NCI-H460 (cell line): ENCODE results near the gene LRRC37A. TPM values are rescaled to one million over a fixed set of nuclear protein-coding genes. Genes with fewer than 3 reads are reported as not detected.
"Not testable (repeated sequence)": the region's sequence is repeated elsewhere in the genome, so short reads cannot be mapped to it uniquely, and the experiment has no call there.

Source experiments
- DNase-seq: peaks from one replicate; pipeline ENCODE4 v3.0.0-alpha.2; 2016; ENCODE audit warnings: low read depth; ENCODE audit errors: extremely low read depth
- small RNA-seq, 2 experiments: library from RNA; depleted of rRNA; stranded (forward); fragments of <200 nt; gene quantifications; one replicate each; pipeline ENCODE3, GENCODE V24; 2014
- total RNA-seq: library from RNA; depleted of rRNA; stranded (reverse); fragments of >200 nt; shearing (Covaris generic); gene quantifications from 2 replicates; pipeline ENCODE4 v1.2.3, GENCODE V29; 2014; rRNA removed

The LRRC37A gene
- total RNA-seq, 1 experiment from 2014 or later, result 1.5 TPM

DNA sequence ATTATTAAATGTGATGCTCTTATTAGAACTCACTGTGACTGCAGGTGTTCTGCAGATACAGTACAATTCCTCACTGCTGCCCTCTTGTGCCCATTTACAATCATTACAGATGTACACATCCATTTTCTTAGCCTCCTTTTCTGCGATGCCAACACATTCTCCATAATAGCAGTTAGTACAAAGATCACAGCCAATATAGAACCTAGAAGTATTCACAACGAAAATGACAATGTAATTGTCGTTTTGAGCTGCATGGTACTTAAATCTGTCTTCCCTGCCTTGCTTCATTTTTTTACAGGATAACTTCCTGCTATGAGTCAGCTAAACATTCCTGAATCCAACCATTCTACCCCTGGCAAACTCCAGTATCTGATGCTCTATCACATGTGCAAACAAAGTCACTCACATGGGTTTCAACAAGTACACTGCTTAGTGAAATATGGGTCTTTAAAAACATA is 8.1 kb upstream of the LRRC37A start:
- peak; percentile 63 for DNase-seq

DNA sequence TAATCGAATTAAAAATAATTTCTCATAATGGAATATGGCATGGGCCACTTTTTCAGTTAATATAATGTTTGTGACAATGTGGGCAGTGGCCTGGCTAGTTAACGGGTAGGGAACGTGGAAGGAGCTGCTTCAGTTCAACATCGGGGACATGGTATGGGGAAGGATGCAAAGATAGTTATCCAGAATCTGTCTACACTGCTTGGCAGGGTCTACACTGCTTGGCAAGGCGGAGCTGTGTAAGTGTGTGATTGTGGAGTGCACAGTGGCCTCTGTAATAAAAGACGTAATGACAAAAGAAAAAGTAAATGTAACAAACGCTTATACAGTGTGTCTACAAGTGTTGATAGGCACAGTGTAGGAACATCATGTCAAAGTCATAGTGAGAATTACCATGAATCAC is 7.3 kb upstream of the LRRC37A start:
- DNase-seq, result not testable (repeated sequence)

DNA sequence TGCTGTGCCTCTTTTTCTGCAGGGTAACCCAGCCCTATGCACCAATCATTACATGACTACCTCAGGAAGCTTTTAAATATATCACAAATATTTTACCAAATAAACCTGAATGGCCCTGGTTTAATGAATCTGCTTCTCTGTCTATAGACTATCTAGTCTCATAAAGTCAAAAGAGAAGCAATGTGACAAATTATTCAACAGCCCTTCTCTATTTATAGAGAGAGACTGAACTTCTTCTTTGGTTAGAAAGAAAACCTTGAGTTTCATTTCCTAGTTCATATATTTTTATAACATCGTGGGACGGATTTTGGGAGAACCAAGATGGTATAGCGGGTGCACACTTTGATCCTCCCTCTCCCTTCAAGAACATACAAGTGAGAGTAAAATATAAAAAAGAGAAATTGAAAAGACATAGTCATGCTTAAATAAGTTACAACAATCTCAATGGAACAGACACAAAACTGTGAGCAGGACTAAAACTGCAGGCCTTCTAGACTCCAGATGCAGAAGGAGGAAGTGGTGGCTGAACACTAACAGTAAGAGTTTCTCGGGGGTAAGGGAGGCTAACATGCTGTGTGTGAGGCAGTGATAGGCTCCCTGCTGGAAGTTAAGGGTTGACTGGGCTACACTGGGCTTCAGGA is 3.9 kb upstream of the LRRC37A start:
- DNase-seq, result not testable (repeated sequence)

DNA sequence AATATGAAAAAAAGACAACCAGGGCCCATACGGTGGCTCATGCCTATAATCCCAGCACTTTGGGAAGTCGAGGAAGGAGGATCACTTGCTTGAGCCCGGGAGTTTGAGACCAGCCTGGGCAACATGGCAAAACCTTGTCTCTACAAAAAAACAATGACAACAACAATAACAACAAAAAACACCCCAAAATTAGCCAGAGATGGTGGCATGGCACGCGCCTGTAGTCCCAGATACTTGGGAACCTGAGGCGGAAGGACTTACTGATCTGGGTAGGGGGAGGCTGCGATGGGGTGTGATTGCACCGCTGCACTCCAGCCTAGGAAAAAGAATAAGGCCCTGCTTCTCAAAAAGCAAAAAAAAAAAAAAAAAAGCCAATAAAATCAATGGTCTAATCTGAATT is 3.3 kb upstream of the LRRC37A start:
- not testable (repeated sequence) for DNase-seq

DNA sequence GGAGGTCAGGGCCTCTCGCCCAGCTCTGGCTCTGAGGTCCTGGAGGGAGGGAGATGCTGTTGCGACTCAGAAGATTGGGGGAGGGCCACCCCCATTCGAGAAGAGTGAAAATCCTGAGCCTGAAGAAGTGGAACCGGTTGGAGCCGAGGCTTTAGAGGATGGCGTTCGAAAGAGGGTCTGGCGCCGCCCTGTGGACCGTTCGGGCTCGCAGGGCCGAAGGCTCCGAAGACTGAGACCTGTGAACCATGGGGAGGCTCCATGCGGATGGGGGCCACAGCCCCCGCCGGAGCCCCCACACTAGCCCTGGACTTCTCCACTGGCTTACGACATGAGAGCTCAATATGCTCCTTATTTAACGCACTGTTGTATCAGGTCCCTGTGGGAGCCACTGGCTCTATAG is 46.3 kb downstream of the LRRC37A start:
- DNase-seq, result not testable (repeated sequence)

DNA sequence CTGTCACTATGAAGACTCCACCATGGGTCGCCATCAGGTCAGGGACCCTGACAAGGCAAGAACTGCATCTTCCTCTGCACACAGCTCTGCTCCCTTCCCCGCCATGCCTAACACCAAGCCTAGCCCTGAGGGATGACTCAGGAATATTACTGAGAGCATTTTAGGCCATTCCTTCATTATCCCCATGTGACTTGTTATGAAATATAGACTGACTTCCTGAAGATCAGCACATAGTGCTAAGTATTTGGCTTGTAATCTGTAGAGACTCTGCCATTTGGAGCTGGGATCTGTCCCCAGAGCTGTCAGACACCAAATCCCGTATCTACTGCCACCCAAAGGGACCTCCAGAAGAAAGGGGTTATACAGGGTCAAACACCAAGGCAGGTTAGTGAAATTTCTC is 47.2 kb downstream of the LRRC37A start:
- DNase-seq, result not testable (repeated sequence)

DNA sequence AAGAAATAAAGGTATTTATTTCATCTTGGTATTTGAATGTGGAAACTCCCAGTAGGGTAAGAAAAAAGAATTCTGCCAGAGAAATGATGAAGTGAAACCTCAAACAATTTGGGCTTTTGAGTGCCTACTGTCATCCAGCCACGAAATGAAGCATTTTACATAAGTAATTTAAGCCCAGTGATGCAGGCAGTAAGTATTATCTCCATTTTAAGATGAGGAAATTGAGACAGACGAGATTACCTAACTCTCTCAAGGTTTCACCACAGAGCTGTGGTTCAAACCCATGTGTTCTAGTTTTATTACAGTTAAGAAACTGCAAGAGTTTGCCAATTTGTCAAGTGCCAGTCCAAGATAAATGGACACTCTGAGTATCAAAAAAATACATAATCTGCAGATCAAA is 53.4 kb downstream of the LRRC37A start:
- DNase-seq, result not testable (repeated sequence)

DNA sequence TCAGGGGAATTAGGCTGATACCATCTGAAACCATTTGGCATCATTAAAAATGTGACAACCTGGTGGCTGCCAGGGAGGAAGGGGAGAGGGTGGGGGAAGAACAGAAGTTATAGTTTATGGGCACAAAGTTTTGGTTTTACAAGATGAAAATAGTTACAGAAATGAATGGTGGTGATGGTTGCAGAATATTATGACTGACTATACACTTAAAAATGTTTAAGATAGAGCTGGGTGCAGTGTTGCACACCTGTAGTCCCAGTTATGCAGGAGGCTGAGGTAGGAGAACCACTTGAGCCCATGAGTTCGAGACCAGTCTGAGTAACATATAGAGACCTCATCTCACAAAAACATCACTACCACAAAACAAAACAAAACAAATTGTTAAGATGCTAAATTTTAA is 54.1 kb downstream of the LRRC37A start:
- not testable (repeated sequence) for DNase-seq

DNA sequence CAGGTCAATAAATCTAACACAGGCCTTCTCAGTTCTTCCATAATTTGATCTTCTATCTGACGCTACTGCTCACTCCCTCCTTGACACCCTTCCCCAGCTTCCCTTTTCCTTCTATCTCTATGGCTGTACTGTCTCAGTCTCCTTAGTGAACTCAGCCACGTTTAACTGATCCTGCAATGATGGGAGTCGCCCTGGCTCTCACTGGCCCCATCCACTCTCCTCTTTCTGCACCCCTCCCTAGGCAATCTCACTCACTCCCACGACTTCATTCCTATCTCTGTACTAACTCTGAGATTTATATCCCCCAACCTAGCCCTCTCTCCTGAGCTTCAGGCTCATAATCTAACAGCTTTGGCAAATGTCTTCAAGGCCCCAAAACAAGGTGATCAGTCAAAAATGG is 58.9 kb downstream of the LRRC37A start:
- not testable (repeated sequence) for DNase-seq

DNA sequence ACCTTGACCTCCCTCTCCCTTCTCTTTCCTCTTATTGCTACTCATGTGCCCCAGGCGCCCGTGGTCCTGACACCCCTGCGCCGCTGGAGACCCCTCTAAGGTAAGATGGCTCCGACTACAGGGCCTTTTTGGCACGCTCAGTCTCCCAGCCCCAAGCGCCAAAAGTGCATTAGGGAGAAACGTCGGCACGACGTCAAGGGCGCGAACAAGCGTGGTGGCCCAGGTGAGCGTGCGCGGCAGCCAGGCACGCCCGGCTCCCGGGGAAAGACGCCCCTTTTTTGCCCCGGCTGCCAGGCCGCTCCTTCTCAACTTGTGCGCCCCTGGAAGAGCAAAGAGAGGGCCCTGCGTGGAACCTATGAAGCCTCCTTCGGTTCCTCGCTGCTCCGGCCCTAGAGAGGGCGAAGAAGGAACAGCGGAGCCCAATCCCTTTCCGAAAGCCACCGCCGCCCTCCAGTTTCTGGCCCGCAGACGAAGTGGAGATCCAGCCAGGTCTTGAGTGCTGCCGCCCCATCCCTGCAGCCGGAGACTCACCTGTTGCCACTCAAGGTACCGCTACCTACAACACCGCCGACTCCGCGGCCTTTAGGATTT is 66.3 kb downstream of the LRRC37A start:
- DNase-seq, result not testable (repeated sequence)

DNA sequence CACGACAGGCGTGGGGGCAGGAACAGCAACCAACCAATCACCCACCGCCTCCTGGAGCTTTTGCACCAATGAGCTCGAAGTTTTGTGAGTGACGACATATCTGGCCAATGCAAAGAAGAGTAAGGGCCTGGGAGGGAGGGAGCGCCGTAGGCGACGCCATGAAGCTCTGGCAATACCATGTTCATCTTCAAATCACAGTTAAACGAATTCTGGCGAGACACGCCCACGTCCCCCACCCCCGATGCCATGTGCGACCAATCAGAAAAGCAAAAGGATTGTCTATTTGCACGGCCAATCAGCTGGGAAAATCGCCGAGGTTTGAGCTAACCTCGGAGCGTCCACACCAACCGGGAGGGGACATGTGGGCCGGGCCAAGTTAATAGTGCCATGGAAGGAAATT is 66.8 kb downstream of the LRRC37A start, which contains the start of gene ARL17B:
TSS of gene ARL17B (minus strand) at position 12 of the 400 bp plus-strand sequence. CDS start 3,369 bp downstream, outside the sequence.
- DNase-seq, result not testable (repeated sequence)

DNA sequence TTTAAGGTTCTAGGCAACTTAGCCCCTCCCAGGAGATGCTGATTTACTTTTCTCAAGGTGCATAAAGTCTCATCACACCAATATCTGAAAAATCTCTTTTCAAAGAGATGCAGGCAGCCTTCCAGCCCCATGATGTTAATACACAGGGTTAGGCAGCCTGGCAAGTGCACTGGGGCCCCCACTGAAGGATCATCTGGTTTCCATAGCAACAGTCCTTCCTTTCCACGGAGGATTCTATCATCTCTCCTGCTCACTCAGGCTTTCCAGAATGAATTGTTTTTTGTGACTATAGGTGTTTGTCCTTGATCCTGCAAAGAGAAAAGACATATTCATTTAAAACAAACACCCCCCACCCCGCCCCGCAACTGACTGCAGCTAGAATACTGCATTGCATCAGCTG is 72.6 kb downstream of the LRRC37A start:
- DNase-seq, result not testable (repeated sequence)

DNA sequence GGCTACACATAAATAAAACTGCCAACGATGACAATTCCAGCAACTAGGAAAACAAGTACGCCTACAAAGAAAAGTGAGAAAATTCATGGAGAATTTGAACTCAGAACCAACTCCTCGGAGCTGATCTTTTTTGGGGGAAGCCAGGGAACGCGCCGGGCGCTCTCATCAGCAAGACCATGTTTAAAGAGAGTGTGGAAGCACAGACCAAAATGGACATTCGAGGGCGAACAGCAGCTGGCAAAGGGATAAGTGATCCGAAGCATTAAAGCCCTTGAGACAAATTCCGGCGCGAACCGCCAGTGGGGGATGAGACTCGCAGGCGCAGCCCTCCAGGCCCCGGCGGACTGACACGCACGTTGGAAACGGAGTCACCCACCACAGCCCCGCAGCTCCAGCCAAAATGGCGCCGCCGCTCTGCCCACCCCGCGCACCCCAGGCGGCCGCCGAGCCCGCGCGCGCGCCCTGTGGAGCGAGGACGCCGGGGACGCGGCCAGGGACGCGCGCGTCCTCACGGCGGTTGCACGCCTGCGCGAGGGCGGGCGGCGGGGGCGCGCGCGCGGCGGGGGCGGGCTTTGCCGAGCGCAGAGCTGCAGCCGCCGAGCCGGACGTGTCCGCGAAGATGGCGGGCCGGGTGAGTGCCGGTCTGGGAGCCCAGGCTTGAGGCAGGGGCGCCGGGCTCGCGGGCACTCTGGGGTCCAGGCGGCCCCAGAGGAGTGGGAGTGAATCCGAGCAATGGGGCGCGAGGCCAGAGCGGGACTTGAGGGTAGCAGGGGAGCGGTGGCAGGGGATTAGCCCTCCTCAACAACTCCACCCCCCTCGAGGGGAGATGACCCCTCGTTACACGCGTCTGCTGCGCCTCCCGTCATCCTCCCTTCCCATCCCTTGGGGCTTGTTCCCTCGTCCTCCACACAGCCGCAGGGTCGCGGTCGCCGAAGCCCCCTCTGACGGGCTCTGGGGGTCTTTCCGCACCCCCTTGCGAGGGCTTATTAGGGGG is 77.6 kb downstream of the LRRC37A start:
- not testable (repeated sequence) for DNase-seq

DNA sequence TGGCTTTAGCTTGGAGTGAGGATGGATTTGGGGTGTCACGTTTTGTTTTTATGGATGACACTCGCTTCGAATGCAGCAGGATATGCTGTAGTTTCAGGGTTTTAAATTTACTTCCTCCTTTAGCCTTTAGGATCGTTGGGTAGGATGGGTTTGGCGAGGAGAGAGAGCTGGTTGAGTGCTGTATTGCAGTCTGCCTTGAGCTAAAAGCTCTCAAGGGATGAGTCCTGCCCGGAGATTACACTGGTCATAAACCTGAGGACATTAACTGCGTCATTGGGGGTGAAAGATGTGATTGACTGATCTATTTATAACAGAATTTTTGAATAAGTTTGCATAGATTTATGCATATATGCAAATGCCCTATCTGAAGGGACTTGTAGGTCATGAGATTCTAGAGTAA is 78.5 kb downstream of the LRRC37A start:
- not testable (repeated sequence) for DNase-seq

DNA sequence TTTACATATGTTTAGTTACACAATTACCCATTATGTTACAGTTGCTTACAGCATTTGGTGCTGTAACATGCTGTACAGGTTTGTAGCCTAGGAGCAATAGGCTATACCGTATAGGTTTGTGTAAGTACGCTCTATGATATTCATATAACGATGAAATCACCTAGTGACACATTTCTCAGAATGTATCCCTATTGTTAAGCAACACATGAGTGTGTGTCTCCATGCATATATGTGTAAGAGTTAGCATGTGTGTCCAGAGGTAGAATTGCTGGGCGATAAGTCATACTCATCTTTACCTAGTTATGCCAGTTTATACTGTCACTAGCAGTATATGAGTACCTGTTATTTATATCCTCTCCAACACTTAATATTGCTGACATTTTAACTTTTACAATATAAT is 88.2 kb downstream of the LRRC37A start:
- not testable (repeated sequence) for DNase-seq

DNA sequence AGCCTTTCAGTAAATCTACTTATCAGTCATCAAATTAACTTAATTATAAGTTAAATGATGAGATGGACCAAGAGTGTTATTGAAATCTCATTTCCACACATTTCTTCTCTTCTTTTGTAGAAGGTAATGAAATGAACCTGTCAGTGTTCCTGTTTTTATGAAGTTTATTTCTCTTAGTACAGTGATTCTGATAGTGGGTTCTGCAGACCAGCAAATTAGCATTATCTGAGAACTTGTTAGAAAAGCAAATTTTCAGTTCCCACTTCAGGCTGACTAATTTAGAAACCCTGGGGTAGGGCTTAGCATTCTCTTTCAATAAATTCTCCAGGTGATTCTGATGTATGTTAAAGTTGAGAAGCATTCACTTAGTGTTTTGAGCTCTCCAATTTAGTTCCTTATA is 90.6 kb downstream of the LRRC37A start:
- DNase-seq, result not testable (repeated sequence)

Small RNA genes within 50 kb of the gene (small RNA-seq; reads per million reads assigned to genes)
- 0 reads per million in 2 experiments for gene RN7SL656P

Other genes with a start within 250 kb of the LRRC37A start
- 19.5 and 20.4 TPM in 2 replicates for gene KANSL1, start 101.7 kb upstream of the LRRC37A start, total RNA-seq
- 5.9 and 9.8 TPM in 2 replicates for gene ARL17B, start 66.6 kb downstream of the LRRC37A start, total RNA-seq
- 4.0 and 4.1 TPM in 2 replicates for gene LRRC37A2, start 217.3 kb downstream of the LRRC37A start, total RNA-seq